GM12878 (cell line): ENCODE measurements around the gene IGF1R. TPM values are rescaled to one million over a fixed set of nuclear protein-coding genes. Genes with fewer than 3 reads are reported as not detected.

ENCODE experiments used
- ATAC-seq: fragments of 200-7000 bp; cut with Tn5 transposase; 3 replicates; pipeline ENCODE4 v1.9.1; 2020; ENCODE audit warnings: mild to moderate bottlenecking, moderate library complexity
- BruUV-seq: library from RNA; stranded (reverse); fragments of 400-500 nt; replicated peaks from 2 replicates; lab custom pipeline; 2021; lab: Mats Ljungman, UMichigan
- CTCF ChIA-PET: fragments of 300-600 bp; sonication (Branson Sonifier 250); formaldehyde crosslinking; extraction: SDS; loops from one replicate; lab custom pipeline; 2021; ENCODE audit warnings: inconsistent platforms; lab: Yijun Ruan, JAX
- POLR2A ChIA-PET: fragments of 350-600 bp; formaldehyde crosslinking; extraction: SDS; loops from one replicate; lab custom pipeline; 2021; ENCODE audit warnings: inconsistent platforms; lab: Charles Lee
- RAD21 ChIA-PET: fragments of 300-600 bp; sonication (Branson Sonifier 250); formaldehyde crosslinking; loops from one replicate; lab custom pipeline; 2023; ENCODE audit warnings: antibody characterized with exemption; ENCODE audit not compliant: unreplicated experiment; lab: Charles Lee
- SMC1A ChIA-PET: fragments of 300-600 bp; sonication (Branson Sonifier 250); formaldehyde crosslinking; loops from one replicate; lab custom pipeline; 2023; ENCODE audit not compliant: unreplicated experiment, uncharacterized antibody; lab: Charles Lee
- DNase-seq: peaks from one replicate; pipeline ENCODE4 v3.0.0-alpha.2; 2011; ENCODE audit warnings: low read depth, low spot score
- FAIRE-seq: peaks from 3 replicates; lab custom pipeline; 2011; peaks lifted over from hg19 to GRCh38; lab: Jason Lieb, UNC
- H2AFZ ChIP-seq: 2 replicates; pipeline ENCODE4 v1.6.0; 2011; ENCODE audit warnings: low read depth, low read length, control low read depth; ENCODE audit not compliant: control insufficient read depth
- H3K27ac ChIP-seq: 2 replicates; pipeline ENCODE4 v1.5.1; 2011; ENCODE audit warnings: control low read depth; ENCODE audit not compliant: control insufficient read depth, insufficient read depth
- H3K27me3 ChIP-seq, 2 experiments: replicated peaks in 1 of 2; 2 replicates each; pipeline versions ENCODE4 v1.6.0 to v1.6.1; 2011; ENCODE audit warnings: low read length in 1 of 2; ENCODE audit not compliant: control insufficient read depth in 2 of 2, insufficient read depth in 2 of 2
- H3K36me3 ChIP-seq, 2 experiments: 2 replicates each; pipeline ENCODE4 v1.5.1; 2011; ENCODE audit warnings: low read length in 1 of 2; ENCODE audit not compliant: control insufficient read depth in 2 of 2, insufficient read depth in 2 of 2
- H3K4me1 ChIP-seq: 2 replicates; pipeline ENCODE4 v1.6.1; 2011; ENCODE audit warnings: mild to moderate bottlenecking, low read length, moderate library complexity, mixed read lengths; ENCODE audit not compliant: control insufficient read depth, insufficient read depth
- H3K4me2 ChIP-seq: 2 replicates; pipeline ENCODE4 v1.6.0; 2011; ENCODE audit warnings: control low read depth; ENCODE audit not compliant: control insufficient read depth, insufficient read depth
- H3K4me3 ChIP-seq: fragments of 200-600 bp; sonication (generic); 2 replicates; pipeline ENCODE4 v1.5.1; 2016
- H3K79me2 ChIP-seq: 2 replicates; pipeline ENCODE4 v1.6.0; 2011; ENCODE audit warnings: low read length; ENCODE audit not compliant: control insufficient read depth, insufficient read depth
- H3K9ac ChIP-seq: 2 replicates; pipeline ENCODE4 v1.8.0; 2011; ENCODE audit warnings: low read length, control low read depth, mixed read lengths; ENCODE audit not compliant: control insufficient read depth, insufficient read depth
- H3K9me3 ChIP-seq: replicated peaks from 3 replicates; pipeline ENCODE4 v1.5.1; 2011; ENCODE audit warnings: mild to moderate bottlenecking, low read length; ENCODE audit not compliant: control insufficient read depth, insufficient read depth
- H4K20me1 ChIP-seq: 2 replicates; pipeline ENCODE4 v1.6.0; 2011; ENCODE audit not compliant: control insufficient read depth, insufficient read depth
- EP300 ChIP-seq, 2 experiments: fragments of 150-350 bp in 1 of 2; IDR thresholded peaks; 2 replicates each; pipeline ENCODE4 v1.6.1; 2011 to 2012; ENCODE audit warnings: low read depth in 2 of 2, low read length in 2 of 2, borderline replicate concordance in 1 of 2, improper control_type of control experiment in 1 of 2, inconsistent platforms in 1 of 2; ENCODE audit not compliant: control insufficient read depth in 1 of 2
- ESRRA ChIP-seq: IDR thresholded peaks from 2 replicates; pipeline ENCODE4 v1.6.1; 2012; ENCODE audit warnings: mild to moderate bottlenecking, low read length, improper control_type of control experiment
- NFYA ChIP-seq: IDR thresholded peaks from 2 replicates; pipeline ENCODE4 v1.6.1; 2011; ENCODE audit warnings: low read depth, mild to moderate bottlenecking, low read length, improper control_type of control experiment, borderline replicate concordance
- POU2F2 ChIP-seq: IDR thresholded peaks from 3 replicates; pipeline ENCODE4 v1.6.1; 2011; ENCODE audit warnings: low read depth, mild to moderate bottlenecking, low read length, borderline replicate concordance
- SRF ChIP-seq, 2 experiments: IDR thresholded peaks; 2 replicates each; pipeline ENCODE4 v1.6.1; 2011; ENCODE audit warnings: low read depth in 2 of 2, low read length in 2 of 2, mild to moderate bottlenecking in 1 of 2, moderate library complexity in 1 of 2
- TCF3 ChIP-seq: IDR thresholded peaks from 2 replicates; pipeline ENCODE4 v1.6.1; 2012; ENCODE audit warnings: low read depth, mild to moderate bottlenecking, low read length, borderline replicate concordance; ENCODE audit not compliant: insufficient read depth
- ZNF217 ChIP-seq: fragments of 450-650 bp; IDR thresholded peaks from 2 replicates; pipeline ENCODE4 v1.6.1; 2017; ENCODE audit warnings: antibody characterized with exemption, mild to moderate bottlenecking
- WGBS: methylation state at CpG from one replicate; pipeline ENCODE4 v1.1.6; 2016; ENCODE audit warnings: low lambda C conversion rate; ENCODE audit not compliant: insufficient replicate concordance, insufficient coverage; ENCODE audit errors: missing lambda C conversion rate; 5-methylcytosine and 5-hydroxymethylcytosine counted together
- in situ Hi-C: fragments of 300-500 bp; cut with MboI; formaldehyde crosslinking; loops from 9 replicates; pipeline ENCODE4 v1.14.3; 2018; ENCODE audit warnings: mixed read lengths
- intact Hi-C: fragments of 100-400 bp; cut with micrococcal nuclease; formaldehyde crosslinking; loops from one replicate; pipeline ENCODE4 v1.14.2; 2022; ENCODE audit not compliant: unreplicated experiment
- polyA plus RNA-seq, 11 experiments: library from polyadenylated mRNA; depleted of rRNA in 4 of 11; unstranded in 6 of 11; stranded (reverse) in 5 of 11; fragments of >200 nt; fragmentation: Nextera tagmentation in 4 of 11; fragmentation: Illumina TruSeq in 1 of 11; extraction: Ambion mirVana in 4 of 11; extraction: Trizol in 1 of 11; gene quantifications; 1 replicate in 1 of 11; 2 replicates in 10 of 11; pipeline versions ENCODE4 v1.2.1 to v1.2.3, GENCODE V29; 2011 to 2016; ENCODE audit warnings: inconsistent platforms in 2 of 11, missing spikeins in 2 of 11, low read depth in 1 of 11
- total RNA-seq, 4 experiments: library from RNA; depleted of rRNA in 3 of 4; stranded (reverse); fragments of >200 nt in 3 of 4; fragmentation: Illumina TruSeq in 1 of 4; extraction: Trizol in 1 of 4; gene quantifications; 2 replicates each; pipeline versions ENCODE4 v1.2.1 to v1.2.3, GENCODE V29; 2013 to 2021
- TF ChIP-seq, protein P1 (sequence below): fragments of 450-650 bp; IDR thresholded peaks from 2 replicates; pipeline ENCODE4 v1.6.1; 2017; ENCODE audit warnings: antibody characterized with exemption, mild to moderate bottlenecking, moderate library complexity

The IGF1R gene
- total and polyA plus RNA-seq, 10 of the 15 experiments (the other 5 are each of a cell fraction or from before 2014, with no cell fraction given) = 0.03 to 2.7 (median 0.66) TPM

DNA sequence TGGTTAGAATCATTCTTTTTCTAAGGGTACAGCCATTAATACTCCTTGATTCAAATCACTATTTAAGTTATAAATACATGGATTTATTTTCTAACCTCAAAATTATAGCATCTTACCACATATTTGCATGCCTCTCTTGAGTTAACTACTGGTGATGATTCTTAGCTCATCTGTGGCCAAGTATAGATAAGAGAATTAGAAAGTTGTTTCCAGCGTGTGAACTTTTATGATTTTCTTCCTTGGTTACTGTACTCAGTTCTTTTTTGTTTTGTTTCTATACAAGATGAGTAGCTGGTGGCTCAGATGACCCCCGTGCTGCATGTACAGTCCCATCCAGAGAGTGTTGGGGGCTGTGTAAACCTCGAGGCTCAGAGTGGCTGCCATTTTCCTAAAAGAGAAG is 124.6 kb downstream of the IGF1R start:
- no peaks in the 10 kb centered on the region for H4K20me1 ChIP-seq
- CTCF ChIA-PET = interaction anchor here (0.6 to 1.1 kb wide), 3 partner anchors 101 to 130 kb away, joined by 3 to 5 read pairs (median 3); no protein-coding TSS in a partner anchor
- no peak overlapping the region for H2AFZ ChIP-seq
- no peaks in the 10 kb centered on the region; a peak in 1 of 4 replicates for H3K27me3 ChIP-seq
- no peaks in the 10 kb centered on the region for H3K79me2 ChIP-seq
- POLR2A ChIA-PET = no interaction called here
- peaks cover 21% of the 10 kb centered on the region for H3K4me1 ChIP-seq
- TF ChIP-seq POU2F2 = peak; percentile 49; the same call in 1 of the 3 replicates
- no peak for TF ChIP-seq ESRRA
- TF ChIP-seq SRF (IDR thresholded peaks at IDR 0.05; ENCODE audit: low read depth in 2 of 2, low read length in 2 of 2) = no peak
- FAIRE-seq (no peak), ATAC-seq (peak; percentile 34), DNase-seq (no peak)
- no peaks in the 10 kb centered on the region for H3K36me3 ChIP-seq
- 0% methylated on average over 3 of the region's 3 CpGs for WGBS
- RAD21 ChIA-PET = interaction anchor here (1.8 kb wide), 1 partner anchor 78 kb away, joined by 4 read pairs; no protein-coding TSS in a partner anchor
- intact Hi-C loops (no loop called here), in situ Hi-C loops (loop anchor here (10.0 kb wide), 1 partner anchor 442 kb away; no protein-coding TSS in a partner anchor)
- BruUV-seq = no TSS peak
- H3K9ac ChIP-seq = no peak overlapping the region
- SMC1A ChIA-PET = interaction anchor here (1.0 to 1.4 kb wide), 2 partner anchors 10 to 308 kb away, joined by 3 to 5 read pairs; no protein-coding TSS in a partner anchor
- no peak overlapping the region for H3K27ac ChIP-seq
- H3K4me3 ChIP-seq = no peak overlapping the region
- no peak overlapping the region for H3K4me2 ChIP-seq
- no peaks in the 10 kb centered on the region for H3K9me3 ChIP-seq

DNA sequence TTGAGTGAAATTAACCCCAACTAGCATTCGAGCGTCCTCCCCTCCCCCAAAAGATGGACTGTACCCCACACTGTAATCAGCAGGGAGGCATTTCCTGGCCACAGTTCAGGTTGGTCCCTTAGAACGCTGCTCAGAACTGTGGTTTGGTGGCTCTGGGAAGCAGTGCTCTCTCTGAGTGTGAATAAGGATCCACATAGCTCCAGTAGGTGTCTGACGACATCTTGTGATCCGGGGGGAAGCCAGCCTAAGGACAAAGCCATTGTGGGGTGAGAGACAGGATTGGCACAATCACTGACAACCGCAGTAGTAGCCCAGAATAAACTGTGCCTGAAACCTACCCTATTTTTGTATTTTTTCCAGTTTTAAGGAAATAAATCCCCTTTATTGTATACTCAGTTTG is 125.3 kb downstream of the IGF1R start:
- Histone ChIP-seq H3K79me2 (no peaks in the 10 kb centered on the region), H3K9ac (no peak overlapping the region), H3K4me3 (no peak overlapping the region), H3K4me2 (no peak overlapping the region), H3K4me1 (peaks cover 24% of the 10 kb centered on the region), H3K27ac (no peak overlapping the region), H2AFZ (no peak overlapping the region), H4K20me1 (no peaks in the 10 kb centered on the region), H3K9me3 (no peaks in the 10 kb centered on the region), H3K27me3 (no peaks in the 10 kb centered on the region; a peak in 1 of 4 replicates)
- no peak for FAIRE-seq
- in situ Hi-C loops = loop anchor here (10.0 kb wide), 1 partner anchor 441 kb away; no protein-coding TSS in a partner anchor
- no peak for DNase-seq
- no peak for ATAC-seq
- POLR2A ChIA-PET = no interaction called here
- CTCF ChIA-PET = no interaction called here
- RAD21 ChIA-PET = no interaction called here
- intact Hi-C loops = no loop called here
- SMC1A ChIA-PET = interaction anchor here (1.4 kb wide), 1 partner anchor 11 kb away, joined by 5 read pairs; no protein-coding TSS in a partner anchor
- no TSS peak for BruUV-seq
- 23% methylated on average over 6 of the region's 6 CpGs for WGBS
- TF ChIP-seq, protein P1, sequence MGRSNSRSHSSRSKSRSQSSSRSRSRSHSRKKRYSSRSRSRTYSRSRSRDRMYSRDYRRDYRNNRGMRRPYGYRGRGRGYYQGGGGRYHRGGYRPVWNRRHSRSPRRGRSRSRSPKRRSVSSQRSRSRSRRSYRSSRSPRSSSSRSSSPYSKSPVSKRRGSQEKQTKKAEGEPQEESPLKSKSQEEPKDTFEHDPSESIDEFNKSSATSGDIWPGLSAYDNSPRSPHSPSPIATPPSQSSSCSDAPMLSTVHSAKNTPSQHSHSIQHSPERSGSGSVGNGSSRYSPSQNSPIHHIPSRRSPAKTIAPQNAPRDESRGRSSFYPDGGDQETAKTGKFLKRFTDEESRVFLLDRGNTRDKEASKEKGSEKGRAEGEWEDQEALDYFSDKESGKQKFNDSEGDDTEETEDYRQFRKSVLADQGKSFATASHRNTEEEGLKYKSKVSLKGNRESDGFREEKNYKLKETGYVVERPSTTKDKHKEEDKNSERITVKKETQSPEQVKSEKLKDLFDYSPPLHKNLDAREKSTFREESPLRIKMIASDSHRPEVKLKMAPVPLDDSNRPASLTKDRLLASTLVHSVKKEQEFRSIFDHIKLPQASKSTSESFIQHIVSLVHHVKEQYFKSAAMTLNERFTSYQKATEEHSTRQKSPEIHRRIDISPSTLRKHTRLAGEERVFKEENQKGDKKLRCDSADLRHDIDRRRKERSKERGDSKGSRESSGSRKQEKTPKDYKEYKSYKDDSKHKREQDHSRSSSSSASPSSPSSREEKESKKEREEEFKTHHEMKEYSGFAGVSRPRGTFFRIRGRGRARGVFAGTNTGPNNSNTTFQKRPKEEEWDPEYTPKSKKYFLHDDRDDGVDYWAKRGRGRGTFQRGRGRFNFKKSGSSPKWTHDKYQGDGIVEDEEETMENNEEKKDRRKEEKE = no peak
- TF ChIP-seq EP300 (IDR thresholded peaks at IDR 0.05; ENCODE audit: borderline replicate concordance in 1 of 2, control insufficient read depth in 1 of 2, low read depth in 2 of 2, low read length in 2 of 2) (no peak), TCF3 (no peak), NFYA (no peak), ZNF217 (no peak)
- TF ChIP-seq, all 136 proteins: peak for 0
- no peaks in the 10 kb centered on the region for H3K36me3 ChIP-seq
